Upper lobe of left lung (tissue), 6 donors: ENCODE results near the gene RPUSD4. TPM values are rescaled to one million over a fixed set of nuclear protein-coding genes. Genes with fewer than 3 reads are reported as not detected.

Experiments
- ATAC-seq, 2 donors: fragments of 200-7000 bp; cut with Tn5 transposase; one replicate each; pipeline ENCODE4 v1.9.1; 2022; ENCODE audit warnings: mild to moderate bottlenecking in 2 of 2, moderate library complexity in 2 of 2; ENCODE audit not compliant: low FRiP score in 2 of 2
- DNase-seq, 2 donors: peaks; one replicate each; pipeline ENCODE4 v3.0.0-alpha.2; 2019 to 2020
- H3K27ac ChIP-seq, 4 donors: fragments of 200-600 bp; sonication (generic); one replicate each; pipeline ENCODE4 v1.5.1; 2016 to 2019
- H3K27me3 ChIP-seq, 4 donors: fragments of 200-600 bp; sonication (generic); one replicate each; pipeline ENCODE4 v1.5.1; 2017 to 2019
- H3K36me3 ChIP-seq, 4 donors: fragments of 200-600 bp; sonication (generic); one replicate each; pipeline ENCODE4 v1.5.1; 2016 to 2019
- H3K4me1 ChIP-seq, 4 donors: fragments of 200-600 bp; sonication (generic); one replicate each; pipeline ENCODE4 v1.5.1; 2018 to 2019
- H3K4me3 ChIP-seq, 4 donors: fragments of 200-600 bp; sonication (generic); one replicate each; pipeline ENCODE4 v1.5.1; 2017 to 2019; ENCODE audit warnings: mild to moderate bottlenecking in 2 of 4, moderate library complexity in 1 of 4
- H3K9me3 ChIP-seq, 4 donors: fragments of 200-600 bp; sonication (generic); one replicate each; pipeline ENCODE4 v1.5.1; 2018 to 2019
- CTCF ChIP-seq, 6 experiments: fragments of 450-650 bp in 4 of 6; fragments of 200-600 bp in 2 of 6; sonication (generic) in 2 of 6; IDR thresholded peaks; one replicate each; pipeline ENCODE4 v1.5.1; 2016 to 2019; ENCODE audit warnings: antibody characterized with exemption in 6 of 6
- EP300 ChIP-seq, 4 donors: sonication (generic); formaldehyde crosslinking; IDR thresholded peaks; one replicate each; pipeline ENCODE4 v1.5.1; 2017; ENCODE audit warnings: antibody characterized with exemption in 4 of 4, control low read depth in 2 of 4
- POLR2A ChIP-seq, 4 donors: fragments of 450-650 bp; IDR thresholded peaks; one replicate each; pipeline ENCODE4 v1.5.1; 2016 to 2017; ENCODE audit warnings: antibody characterized with exemption in 4 of 4, mild to moderate bottlenecking in 2 of 4
- POLR2AphosphoS5 ChIP-seq, 2 donors: sonication (generic); formaldehyde crosslinking; IDR thresholded peaks; one replicate each; pipeline ENCODE4 v1.5.1; 2017; ENCODE audit warnings: antibody characterized with exemption in 2 of 2
- WGBS, 2 donors: methylation state at CpG; one replicate each; pipeline ENCODE4 v1.1.5; 2017 to 2018; 5-methylcytosine and 5-hydroxymethylcytosine counted together
- small RNA-seq, 4 donors: library from RNA; depleted of rRNA; stranded (forward); fragments of <200 nt; gene quantifications; one replicate each; pipeline ENCODE3, GENCODE V24; 2016
- total RNA-seq, 6 donors: library from RNA; depleted of rRNA in 4 of 6; stranded (reverse); fragments of >200 nt in 4 of 6; gene quantifications; one replicate each; pipeline versions ENCODE4 v1.1.0 to v1.2.1, GENCODE V29; 2016 to 2021
- donor health status: DM: no; HTN: no; CAD: no; lungs with moderate emphysema.
- donor health status: DM: no; HTN: yes; CAD: no; lungs with severe emphysema.

The RPUSD4 gene
- total RNA-seq, 6 donors from 2014 or later, result 13.7 to 32.5 (median 20.5) TPM

GRCh38 chr11:126153006-126153405 lies 58.4 kb downstream of the RPUSD4 start:
- Histone ChIP-seq H3K36me3 (no peaks in the 10 kb centered on the region), H3K9me3 (peaks cover 0 to 3% (median 0%) of the 10 kb centered on the region in 4 donors), H3K27me3 (no peaks in the 10 kb centered on the region), H3K27ac (no peak overlapping the region), H3K4me1 (no peaks in the 10 kb centered on the region), H3K4me3 (no peak overlapping the region)
- TF ChIP-seq POLR2A (IDR thresholded peaks at IDR 0.05) (no peak), POLR2AphosphoS5 (IDR thresholded peaks at IDR 0.05) (no peak), EP300 (IDR thresholded peaks at IDR 0.05) (no peak), CTCF (IDR thresholded peaks at IDR 0.05) (no peak)
- no peak for DNase-seq
- 83 to 92% methylated on average over 4 of the region's 4 CpGs for WGBS, 2 donors
- ATAC-seq, result no peak

- H3K36me3 ChIP-seq, result no peaks in the 10 kb centered on the region
- TF ChIP-seq POLR2AphosphoS5 (IDR thresholded peaks at IDR 0.05), result no peak
- no peak for TF ChIP-seq EP300 (IDR thresholded peaks at IDR 0.05)
- no peak for TF ChIP-seq CTCF (IDR thresholded peaks at IDR 0.05)
- TF ChIP-seq POLR2A (IDR thresholded peaks at IDR 0.05), result no peak
- H3K4me1 ChIP-seq, result no peaks in the 10 kb centered on the region
- H3K9me3 ChIP-seq, result peaks cover 0 to 3% (median 0%) of the 10 kb centered on the region in 4 donors
- DNase-seq, result no peak
- no peak overlapping the region for H3K27ac ChIP-seq
- ATAC-seq, result no peak
- no peak overlapping the region for H3K4me3 ChIP-seq
- H3K27me3 ChIP-seq, result no peaks in the 10 kb centered on the region
Measured at GRCh38 chr11:126152586-126152985, 58.9 kb downstream of the RPUSD4 start.

- ATAC-seq, result no peak
Measured at GRCh38 chr11:126152152-126152551, 59.3 kb downstream of the RPUSD4 start.

More at GRCh38 chr11:126152152-126152551, 59.3 kb downstream of the RPUSD4 start:
- TF ChIP-seq EP300 (IDR thresholded peaks at IDR 0.05), result no peak
- TF ChIP-seq POLR2A (IDR thresholded peaks at IDR 0.05), result no peak
- TF ChIP-seq CTCF (IDR thresholded peaks at IDR 0.05), result no peak
- TF ChIP-seq POLR2AphosphoS5 (IDR thresholded peaks at IDR 0.05), result no peak
- peaks cover 0 to 3% (median 0%) of the 10 kb centered on the region in 4 donors for H3K9me3 ChIP-seq
- no peaks in the 10 kb centered on the region for H3K27me3 ChIP-seq
- no peaks in the 10 kb centered on the region for H3K4me1 ChIP-seq
- 84 to 98% methylated on average over 1 of the region's 1 CpG for WGBS, 2 donors
- no peaks in the 10 kb centered on the region for H3K36me3 ChIP-seq
- H3K27ac ChIP-seq, result no peak overlapping the region
- H3K4me3 ChIP-seq, result no peak overlapping the region
- DNase-seq, result no peak

Small RNAs within 50 kb of the gene (small RNA-seq; reads per million reads assigned to genes)
- gene AP001893.2 (0 reads per million in 4 donors), gene RN7SL351P (0 reads per million in 4 donors), gene RNU4-86P (0 reads per million in 4 donors)

Other genes with a start within 250 kb of the RPUSD4 start
- 10 to 100 TPM in 5 of 6 donors, 1 to 10 TPM in 1; 4.0 to 24.2 (median 13.5) TPM for gene CDON, start 148.8 kb downstream of the RPUSD4 start, total RNA-seq
- 10 to 100 TPM in 5 of 6 donors, 1 to 10 TPM in 1; 9.2 to 36.7 (median 31.2) TPM for gene FAM118B, start 132 bp upstream of the RPUSD4 start, total RNA-seq
- gene SRPRA, start 57.2 kb upstream of the RPUSD4 start, total RNA-seq, result 100 to 1,000 TPM in 5 of 6 donors, 10 to 100 TPM in 1; 76.0 to 131 (median 113) TPM
- gene FOXRED1, start 57.5 kb upstream of the RPUSD4 start, total RNA-seq, result 10 to 100 TPM; 10.9 to 20.7 (median 17.8) TPM
- 10 to 100 TPM in 4 of 6 donors, 1 to 10 TPM in 2; 9.3 to 14.8 (median 11.6) TPM for gene TIRAP, start 71.4 kb upstream of the RPUSD4 start, total RNA-seq
- gene DCPS, start 92.4 kb upstream of the RPUSD4 start, total RNA-seq, result 10 to 100 TPM in 5 of 6 donors, 1 to 10 TPM in 1; 6.3 to 21.4 (median 14.1) TPM
- 10 to 100 TPM; 20.6 to 47.9 (median 34.0) TPM for gene ST3GAL4, start 144.0 kb upstream of the RPUSD4 start, total RNA-seq